Adrenal gland (tissue), 12 donors: ENCODE data around the gene NEMP1. TPM values are rescaled to one million over a fixed set of nuclear protein-coding genes. Genes with fewer than 3 reads are reported as not detected.

ENCODE experiments used
- DNase-seq, 7 donors: peaks; one replicate each; pipeline ENCODE4 v3.0.0-alpha.2; 2019 to 2020
- H3K27ac ChIP-seq, 5 donors: fragments of 200-600 bp; sonication (generic) in 4 of 5; 1 replicate in 3 of 5; 2 replicates in 2 of 5; pipeline versions ENCODE4 v1.5.1 to v1.8.0; 2016 to 2020; ENCODE audit warnings: mild to moderate bottlenecking in 1 of 5
- H3K27me3 ChIP-seq: fragments of 200-600 bp; 2 replicates; pipeline ENCODE4 v1.8.0; 2021
- H3K36me3 ChIP-seq, 2 donors: fragments of 200-600 bp; replicated peaks in 1 of 2; 1 replicate in 1 of 2; 2 replicates in 1 of 2; pipeline versions ENCODE4 v1.5.1 to v1.8.0; 2018 to 2022
- H3K4me1 ChIP-seq, 2 donors: fragments of 200-600 bp; replicated peaks in 1 of 2; 1 replicate in 1 of 2; 2 replicates in 1 of 2; pipeline versions ENCODE4 v1.5.1 to v1.8.0; 2018 to 2021
- H3K4me3 ChIP-seq, 4 donors: fragments of 200-600 bp; sonication (generic) in 3 of 4; one replicate each; pipeline ENCODE4 v1.5.1; 2016 to 2018
- H3K9me3 ChIP-seq, 3 donors: fragments of 200-600 bp; sonication (generic) in 1 of 3; replicated peaks in 1 of 3; 1 replicate in 2 of 3; 2 replicates in 1 of 3; pipeline versions ENCODE4 v1.5.1 to v1.8.0; 2016 to 2021
- CTCF ChIP-seq, 6 experiments: fragments of 450-650 bp in 4 of 6; fragments of 200-600 bp in 2 of 6; sonication (generic) in 1 of 6; IDR thresholded peaks; 1 replicate in 5 of 6; 2 replicates in 1 of 6; pipeline versions ENCODE4 v1.5.1 to v1.8.0; 2016 to 2021; ENCODE audit warnings: antibody characterized with exemption in 6 of 6, mild to moderate bottlenecking in 2 of 6, moderate library complexity in 1 of 6
- POLR2A ChIP-seq, 2 donors: fragments of 450-650 bp; IDR thresholded peaks; one replicate each; pipeline ENCODE4 v1.6.1; 2017; ENCODE audit warnings: antibody characterized with exemption in 2 of 2, mild to moderate bottlenecking in 2 of 2, moderate library complexity in 1 of 2
- WGBS, 4 donors: extraction: QIAGEN DNeasy Blood & Tissue Kit in 2 of 4; methylation state at CpG; one replicate each; pipeline versions ENCODE4 v1.1.5 to v1.1.7; 2013 to 2017; 5-methylcytosine and 5-hydroxymethylcytosine counted together
- intact Hi-C, 2 donors: fragments of 100-400 bp; cut with DNase I; formaldehyde crosslinking; loops; one replicate each; pipeline versions ENCODE4 v1.14.1 to v1.15.0; 2022 to 2023
- polyA plus RNA-seq, 3 donors: library from polyadenylated mRNA; stranded (reverse); fragments of 200-250 nt in 2 of 3; fragments of 350-450 nt in 1 of 3; fragmentation: Illumina TruSeq in 1 of 3; extraction: RNeasy Lipid Tissue Mini Kit (QIAGEN cat#74804) in 1 of 3; gene quantifications; one replicate each; pipeline ENCODE4 v1.2.3, GENCODE V29; 2013 to 2014
- total RNA-seq, 9 donors: library from RNA; depleted of rRNA in 4 of 9; stranded (reverse); fragments of >200 nt in 4 of 9; fragments of 120-200 nt in 1 of 9; fragmentation: NEBNext Ultra II Directional in 1 of 9; extraction: Animal tissue kit (Norgen Biotek cat#: 25700) in 1 of 9; gene quantifications; one replicate each; pipeline versions ENCODE4 v1.1.0 to v1.2.4, GENCODE V29; 2013 to 2023
- donor health status: healthy with polysubstance abuse.
- donor health status: Bipolar disorder and iron deficiency.
- donor health status: DM: yes; HTN: yes; CAD: no.
- donor health status: DM: no; HTN: no; CAD: no.
- donor health status: DM: no; HTN: no; CAD: no.
- donor health status: DM: yes; HTN: yes; CAD: no.

NEMP1 gene
- total and polyA plus RNA-seq, 12 donors = 2.7 to 16.4 (median 7.6) TPM

GRCh38 chr12:57105011-57105753, 26.6 kb upstream of the NEMP1 start:
- peak in 1 of 7 donors; percentile 19 for DNase-seq
- H3K27me3 ChIP-seq = no peaks in the 10 kb centered on the region
- H3K27ac ChIP-seq = no peak overlapping the region
- H3K4me3 ChIP-seq = no peak overlapping the region
- intact Hi-C loops = no loop called here
- peaks cover 12 to 37% of the 10 kb centered on the region in 2 donors for H3K4me1 ChIP-seq
- H3K9me3 ChIP-seq = no peaks in the 10 kb centered on the region
- 94 to 100% (median 96%) methylated on average over 2 to 14 of the region's 14 CpGs for WGBS, 4 donors
- H3K36me3 ChIP-seq = peaks cover 0 to 52% of the 10 kb centered on the region in 2 donors
- TF ChIP-seq CTCF (IDR thresholded peaks at IDR 0.05) (no peak), POLR2A (IDR thresholded peaks at IDR 0.05) (no peak)

GRCh38 chr12:57104292-57104910, 25.8 kb upstream of the NEMP1 start:
- Histone ChIP-seq H3K27me3 (no peaks in the 10 kb centered on the region), H3K27ac (no peak overlapping the region), H3K4me1 (peaks cover 4 to 30% of the 10 kb centered on the region in 2 donors), H3K36me3 (peaks cover 0 to 60% of the 10 kb centered on the region in 2 donors), H3K4me3 (no peak overlapping the region), H3K9me3 (no peaks in the 10 kb centered on the region)
- intact Hi-C loops = no loop called here
- 90 to 97% (median 94%) methylated on average over 11 to 12 of the region's 12 CpGs for WGBS, 4 donors
- TF ChIP-seq CTCF (IDR thresholded peaks at IDR 0.05) (no peak), POLR2A (IDR thresholded peaks at IDR 0.05) (no peak)
- DNase-seq = peak in 1 of 7 donors; percentile 22

DNA sequence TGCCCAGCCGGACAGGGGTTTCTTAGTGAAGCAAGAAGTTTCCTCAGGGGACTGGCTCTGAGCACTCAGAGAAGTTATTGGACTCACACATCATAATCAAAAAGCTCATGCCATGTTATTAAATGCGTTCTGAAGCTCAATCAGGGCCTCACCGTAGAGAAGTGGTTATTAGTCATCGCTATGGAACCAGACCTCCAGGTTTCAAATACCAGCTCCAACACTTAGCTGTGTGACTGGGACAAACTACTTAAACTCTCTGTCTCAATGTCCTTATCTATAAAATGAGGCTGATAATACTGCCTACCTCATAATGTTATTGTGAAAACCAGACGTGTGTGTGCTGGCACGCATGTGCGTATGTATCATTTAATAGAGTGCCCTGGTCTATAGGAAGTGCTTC, 25.3 kb upstream of the NEMP1 start:
- peaks cover 0 to 24% of the 10 kb centered on the region in 2 donors for H3K4me1 ChIP-seq
- H3K36me3 ChIP-seq = peaks cover 0 to 66% of the 10 kb centered on the region in 2 donors
- no peaks in the 10 kb centered on the region for H3K9me3 ChIP-seq
- DNase-seq = no peak
- intact Hi-C loops = no loop called here
- H3K27me3 ChIP-seq = no peaks in the 10 kb centered on the region
- no peak for TF ChIP-seq CTCF (IDR thresholded peaks at IDR 0.05)
- no peak for TF ChIP-seq POLR2A (IDR thresholded peaks at IDR 0.05)
- WGBS, 4 donors = 80 to 91% (median 83%) methylated on average over 6 to 7 of the region's 7 CpGs
- H3K27ac ChIP-seq = no peak overlapping the region
- H3K4me3 ChIP-seq = no peak overlapping the region

DNA sequence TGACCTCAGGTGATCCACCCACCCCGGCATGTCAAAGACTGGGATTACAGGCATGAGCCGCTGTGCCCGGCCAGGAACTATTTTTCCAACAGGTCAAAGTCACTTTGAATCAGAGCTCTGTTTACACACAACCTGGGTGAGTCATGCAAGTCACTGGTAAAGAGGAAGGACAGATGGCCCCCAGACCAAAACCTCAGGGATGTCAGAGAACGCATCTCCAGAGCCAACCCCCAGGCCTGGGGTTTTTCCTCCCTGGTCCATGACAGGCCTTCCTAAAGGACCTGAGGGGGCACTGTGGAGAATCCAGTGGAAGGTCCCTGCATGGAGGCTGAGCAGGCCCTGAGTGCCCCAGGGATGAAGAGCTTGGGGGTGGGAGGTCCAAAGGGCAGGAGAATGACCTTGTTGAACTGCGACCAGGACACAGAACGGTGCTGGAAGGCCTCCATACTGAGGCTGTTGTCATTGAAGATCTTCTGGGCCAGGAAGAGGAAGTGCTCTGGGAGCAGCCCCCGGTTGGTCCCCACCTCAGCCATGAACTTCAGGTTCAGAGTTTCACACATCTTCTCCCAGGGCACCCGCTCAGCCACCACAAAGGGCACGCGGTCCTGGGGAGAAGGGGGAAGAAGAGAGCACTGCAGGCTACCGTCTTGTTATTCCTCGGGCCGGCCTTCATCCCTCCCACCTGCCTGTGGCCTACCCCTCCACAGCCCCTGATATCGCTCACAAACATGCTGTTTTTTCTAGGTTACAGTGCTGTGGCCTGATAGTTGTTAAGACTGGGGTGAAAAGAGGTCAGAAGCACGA, 23.5 kb upstream of the NEMP1 start:
- intact Hi-C loops = no loop called here
- H3K36me3 ChIP-seq = peaks cover 0 to 70% of the 10 kb centered on the region in 2 donors
- DNase-seq = peak in 3 of 7 donors; percentile 23 to 49 (median 39)

More for the DNA sequence above, 23.5 kb upstream of the NEMP1 start:
- Histone ChIP-seq H3K4me1 (peaks cover 7 to 17% of the 10 kb centered on the region in 2 donors), H3K9me3 (no peaks in the 10 kb centered on the region), H3K27ac (peak overlapping the region in 2 of 5 donors; percentile 40 to 46), H3K4me3 (no peak overlapping the region), H3K27me3 (no peaks in the 10 kb centered on the region)
- 55 to 62% (median 59%) methylated on average over 11 to 15 of the region's 15 CpGs for WGBS, 4 donors
- TF ChIP-seq CTCF (IDR thresholded peaks at IDR 0.05) (no peak), POLR2A (IDR thresholded peaks at IDR 0.05) (no peak)
